Activated naive CD8-positive, alpha-beta T cell treated with anti-CD3 and anti-CD28 coated beads, Interleukin-2, amount 10 ng/mL, durations not matched to agents 7 days and 5 days (primary cell): Measurements from ENCODE around the gene NDUFS7. TPM values are rescaled to one million over a fixed set of nuclear protein-coding genes. Genes with fewer than 3 reads are reported as not detected.

Experiments used
- total RNA-seq, 2 experiments: library from RNA; stranded (reverse); gene quantifications; one replicate each; pipeline ENCODE4 v1.2.3, GENCODE V29; 2021

The NDUFS7 gene
- total RNA-seq, 2 experiments from 2014 or later, result 103 to 106 TPM

Other genes starting within 250 kb of the NDUFS7 start
- 10 to 100 TPM; 77.7 to 90.6 TPM for gene SBNO2, start 209.6 kb upstream of the NDUFS7 start, total RNA-seq
- 10 to 100 TPM; 87.1 to 87.2 TPM for gene STK11, start 178.1 kb upstream of the NDUFS7 start, total RNA-seq
- gene CBARP, start 145.9 kb upstream of the NDUFS7 start, total RNA-seq, result under 1 TPM; 0.14 to 0.17 TPM
- 100 to 1,000 TPM; 157 to 161 TPM for gene ATP5F1D, start 142.2 kb upstream of the NDUFS7 start, total RNA-seq
- gene MIDN, start 135.3 kb upstream of the NDUFS7 start, total RNA-seq, result 10 to 100 TPM; 75.2 to 80.7 TPM
- gene CIRBP, start 114.6 kb upstream of the NDUFS7 start, total RNA-seq, result 100 to 1,000 TPM; 327 to 342 TPM
- gene FAM174C, start 108.4 kb upstream of the NDUFS7 start, total RNA-seq, result 10 to 100 TPM; 44.5 to 48.3 TPM
- not detected for gene EFNA2, start 98.0 kb upstream of the NDUFS7 start, total RNA-seq
- 10 to 100 TPM; 17.9 to 18.9 TPM for gene GAMT, start 17.6 kb downstream of the NDUFS7 start, total RNA-seq
- gene DAZAP1, start 23.7 kb downstream of the NDUFS7 start, total RNA-seq, result 100 to 1,000 TPM; 214 to 217 TPM
- gene RPS15, start 54.5 kb downstream of the NDUFS7 start, total RNA-seq, result 1,000 to 10,000 TPM; 1,438 to 1,457 TPM
- gene APC2, start 66.2 kb downstream of the NDUFS7 start, total RNA-seq, result under 1 TPM; 0.06 to 0.11 TPM
- 10 to 100 TPM; 48.0 to 51.2 TPM for gene C19orf25, start 95.3 kb downstream of the NDUFS7 start, total RNA-seq
- gene PCSK4, start 106.4 kb downstream of the NDUFS7 start, total RNA-seq, result 1 to 10 TPM; 6.7 to 9.7 TPM
- 1 to 10 TPM; 2.2 to 2.8 TPM for gene REEP6, start 107.3 kb downstream of the NDUFS7 start, total RNA-seq
- 1 to 10 TPM; 1.8 to 2.1 TPM for gene ADAMTSL5, start 129.1 kb downstream of the NDUFS7 start, total RNA-seq
- gene PLK5, start 140.2 kb downstream of the NDUFS7 start, total RNA-seq, result not detected
- gene MEX3D, start 184.4 kb downstream of the NDUFS7 start, total RNA-seq, result 1 to 10 TPM; 7.0 to 7.8 TPM
- gene MBD3, start 209.0 kb downstream of the NDUFS7 start, total RNA-seq, result 10 to 100 TPM; 68.9 to 72.7 TPM
- 100 to 1,000 TPM; 176 to 181 TPM for gene UQCR11, start 221.6 kb downstream of the NDUFS7 start, total RNA-seq